Muscle of back (tissue), 11 donors: ENCODE measurements around the gene CORO6. TPM values are rescaled to one million over a fixed set of nuclear protein-coding genes. Genes with fewer than 3 reads are reported as not detected.

Source experiments
- DNase-seq, 3 donors: peaks; one replicate each; pipeline versions ENCODE4 v3.0.0 to v3.0.0-alpha.2; 2013
- polyA plus RNA-seq, 10 donors: library from polyadenylated mRNA; unstranded; fragments of 120-200 nt; gene quantifications; one replicate each; pipeline ENCODE4 v1.2.1, GENCODE V29; 2013; ENCODE audit not compliant: insufficient read length in 10 of 10

The CORO6 gene
- polyA plus RNA-seq, 10 donors: 50.4 to 81.0 (median 73.1) TPM

GRCh38 chr17:29592850-29593551 lies 29.7 kb downstream of the CORO6 start, which contains the start of gene ANKRD13B:
Gene ANKRD13B, plus strand, starts transcription at chr17:29593132. Its CDS starts 490 bp downstream, at chr17:29593622.
- peak in 1 of 3 donors; percentile 73 for DNase-seq

GRCh38 chr17:29591737-29592608 lies 30.7 kb downstream of the CORO6 start:
- DNase-seq: peak; percentile 81 to 95 (median 89)

- peak in 2 of 3 donors; percentile 77 to 82 for DNase-seq
These were observed 31.5 kb downstream of the CORO6 start for GRCh38 chr17:29591146-29591736.

GRCh38 chr17:29590411-29591145 lies 32.1 kb downstream of the CORO6 start:
- DNase-seq: no peak

- peak; percentile 89 to 95 (median 91) for DNase-seq
These were observed 32.9 kb downstream of the CORO6 start, which contains the start of gene GIT1 for GRCh38 chr17:29589524-29590410. Gene GIT1, minus strand, starts transcription at chr17:29589648. Its CDS starts 270 bp downstream, at chr17:29589378.

- peak in 1 of 3 donors; percentile 67 for DNase-seq
These were observed 33.9 kb downstream of the CORO6 start for GRCh38 chr17:29588562-29589411.

- DNase-seq: no peak
These were observed 34.6 kb downstream of the CORO6 start for GRCh38 chr17:29588017-29588561.

GRCh38 chr17:29587591-29587990 lies 35.1 kb downstream of the CORO6 start:
- DNase-seq: no peak

GRCh38 chr17:29586676-29587469 lies 35.8 kb downstream of the CORO6 start:
- no peak for DNase-seq

GRCh38 chr17:29585080-29585751 lies 37.5 kb downstream of the CORO6 start:
- DNase-seq: no peak

GRCh38 chr17:29584452-29585079 lies 38.1 kb downstream of the CORO6 start:
- DNase-seq: no peak

- DNase-seq: no peak
These were observed 39.1 kb downstream of the CORO6 start for GRCh38 chr17:29583324-29584248.

GRCh38 chr17:29582772-29583171 lies 39.9 kb downstream of the CORO6 start:
- DNase-seq: no peak

GRCh38 chr17:29582254-29582765 lies 40.4 kb downstream of the CORO6 start:
- DNase-seq: no peak

GRCh38 chr17:29581583-29582253 lies 41.0 kb downstream of the CORO6 start:
- no peak for DNase-seq
